ENCODE data around the gene FNBP1. TPM values are rescaled to one million over a fixed set of nuclear protein-coding genes. Genes with fewer than 3 reads are reported as not detected.

Gene FNBP1
- total and polyA plus RNA-seq, 2 experiments from 2014 or later = 19.5 to 21.0 TPM

DNA sequence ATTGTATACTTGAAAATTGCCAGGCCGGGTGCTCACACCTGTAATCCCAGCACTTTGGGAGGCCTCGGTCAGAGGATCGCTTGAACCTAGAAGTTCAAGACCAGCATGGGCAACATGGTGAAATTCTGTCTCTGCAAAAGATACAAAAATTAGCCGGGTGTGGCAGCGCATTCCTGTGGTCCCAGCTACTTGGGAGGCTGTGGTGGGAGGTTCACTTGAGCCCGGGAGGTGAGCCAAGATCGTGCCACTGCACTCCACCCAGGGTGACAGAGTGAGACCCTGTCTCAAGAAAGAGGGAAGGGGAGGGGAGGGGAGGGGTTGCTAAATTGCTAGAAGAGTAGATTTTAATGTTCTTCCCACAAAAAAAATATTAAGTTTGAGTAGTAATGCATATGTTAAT is 53.2 kb downstream of the FNBP1 start:
- Histone ChIP-seq H3K79me2 (peaks cover 35% of the 10 kb centered on the region), H3K36me3 (replicated peaks; ENCODE audit: insufficient read depth, low read depth) (no peaks in the 10 kb centered on the region), H2AFZ (no peak overlapping the region), H3K9me2 (replicated peaks; ENCODE audit: insufficient read depth) (no peaks in the 10 kb centered on the region), H3K9me3 (ENCODE audit: low read depth) (no peaks in the 10 kb centered on the region), H4K20me1 (ENCODE audit: insufficient read depth, poor library complexity, severe bottlenecking) (no peaks in the 10 kb centered on the region), H3K27me3 (no peaks in the 10 kb centered on the region), H3K4me1 (ENCODE audit: insufficient read depth) (peaks cover 12% of the 10 kb centered on the region), H3K4me3 (no peak overlapping the region), H3K27ac (no peak overlapping the region), H3K4me2 (no peak overlapping the region)
- DNase-seq (ENCODE audit: low spot score) = no peak
- no peak for TF ChIP-seq EZH2 (IDR thresholded peaks at IDR 0.05; ENCODE audit: borderline replicate concordance)
- no peak for TF ChIP-seq EZH2phosphoT487 (IDR thresholded peaks at IDR 0.05; ENCODE audit: low read depth, severe bottlenecking, unreplicated experiment)
- TF ChIP-seq, protein P1, sequence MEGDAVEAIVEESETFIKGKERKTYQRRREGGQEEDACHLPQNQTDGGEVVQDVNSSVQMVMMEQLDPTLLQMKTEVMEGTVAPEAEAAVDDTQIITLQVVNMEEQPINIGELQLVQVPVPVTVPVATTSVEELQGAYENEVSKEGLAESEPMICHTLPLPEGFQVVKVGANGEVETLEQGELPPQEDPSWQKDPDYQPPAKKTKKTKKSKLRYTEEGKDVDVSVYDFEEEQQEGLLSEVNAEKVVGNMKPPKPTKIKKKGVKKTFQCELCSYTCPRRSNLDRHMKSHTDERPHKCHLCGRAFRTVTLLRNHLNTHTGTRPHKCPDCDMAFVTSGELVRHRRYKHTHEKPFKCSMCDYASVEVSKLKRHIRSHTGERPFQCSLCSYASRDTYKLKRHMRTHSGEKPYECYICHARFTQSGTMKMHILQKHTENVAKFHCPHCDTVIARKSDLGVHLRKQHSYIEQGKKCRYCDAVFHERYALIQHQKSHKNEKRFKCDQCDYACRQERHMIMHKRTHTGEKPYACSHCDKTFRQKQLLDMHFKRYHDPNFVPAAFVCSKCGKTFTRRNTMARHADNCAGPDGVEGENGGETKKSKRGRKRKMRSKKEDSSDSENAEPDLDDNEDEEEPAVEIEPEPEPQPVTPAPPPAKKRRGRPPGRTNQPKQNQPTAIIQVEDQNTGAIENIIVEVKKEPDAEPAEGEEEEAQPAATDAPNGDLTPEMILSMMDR (IDR thresholded peaks at IDR 0.05; ENCODE audit: poor library complexity) = no peak
- 82% methylated on average over 7 of the region's 7 CpGs for WGBS (ENCODE audit: low lambda C conversion rate, missing lambda C conversion rate)

- Histone ChIP-seq H3K4me1 (ENCODE audit: insufficient read depth) (peaks cover 12% of the 10 kb centered on the region), H3K27me3 (no peaks in the 10 kb centered on the region), H2AFZ (no peak overlapping the region), H3K27ac (no peak overlapping the region), H3K9me3 (ENCODE audit: low read depth) (no peaks in the 10 kb centered on the region), H4K20me1 (ENCODE audit: insufficient read depth, poor library complexity, severe bottlenecking) (no peaks in the 10 kb centered on the region), H3K79me2 (peaks cover 36% of the 10 kb centered on the region), H3K4me2 (no peak overlapping the region), H3K9me2 (replicated peaks; ENCODE audit: insufficient read depth) (no peaks in the 10 kb centered on the region), H3K4me3 (no peak overlapping the region), H3K36me3 (replicated peaks; ENCODE audit: insufficient read depth, low read depth) (no peaks in the 10 kb centered on the region)
- no peak for DNase-seq (ENCODE audit: low spot score)
- WGBS (ENCODE audit: low lambda C conversion rate, missing lambda C conversion rate) = 91% methylated on average over 3 of the region's 3 CpGs
- no peak for TF ChIP-seq EZH2 (IDR thresholded peaks at IDR 0.05; ENCODE audit: borderline replicate concordance)
- TF ChIP-seq, protein P1 (IDR thresholded peaks at IDR 0.05; ENCODE audit: poor library complexity) = no peak
- TF ChIP-seq EZH2phosphoT487 (IDR thresholded peaks at IDR 0.05; ENCODE audit: low read depth, severe bottlenecking, unreplicated experiment) = no peak
Observed at GRCh38 chr9:129989362-129989708, 53.7 kb downstream of the FNBP1 start.

DNA sequence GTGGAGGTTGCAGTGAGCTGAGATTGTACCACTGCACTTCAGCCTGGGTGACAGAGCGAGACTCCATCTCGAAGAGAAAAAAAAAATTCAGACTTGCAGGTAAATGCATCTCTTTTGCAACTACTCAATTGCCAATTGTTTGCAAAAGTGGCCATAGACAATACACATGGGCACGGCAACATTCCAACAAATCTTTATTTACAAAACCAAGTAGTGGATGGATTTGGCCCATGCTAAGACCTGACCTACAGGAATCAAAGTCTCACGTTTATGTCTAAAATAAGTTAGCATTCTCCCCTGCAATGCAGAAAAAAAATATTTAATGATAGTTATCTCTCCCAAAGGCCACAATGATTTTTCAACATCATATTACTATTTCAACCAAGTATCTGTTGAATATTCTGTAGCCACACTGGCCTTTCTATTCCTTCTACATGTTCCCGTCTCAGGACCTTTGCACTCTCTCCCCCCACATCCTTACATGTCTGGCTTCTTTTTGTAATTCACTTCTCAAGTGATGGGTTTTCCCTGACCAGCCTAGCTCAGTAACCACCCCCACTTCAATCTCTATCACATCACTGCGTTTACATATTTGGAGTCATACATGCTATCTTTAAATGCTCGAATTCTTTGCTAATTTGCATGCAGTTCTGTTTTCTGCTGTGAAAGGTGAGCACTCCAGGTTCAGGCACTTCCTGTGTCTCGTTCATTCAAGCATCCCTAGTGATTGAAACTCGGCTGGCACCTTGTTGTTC is 54.2 kb downstream of the FNBP1 start:
- TF ChIP-seq EZH2phosphoT487 (IDR thresholded peaks at IDR 0.05; ENCODE audit: low read depth, severe bottlenecking, unreplicated experiment) (no peak), EZH2 (IDR thresholded peaks at IDR 0.05; ENCODE audit: borderline replicate concordance) (no peak)
- TF ChIP-seq, protein P1 (IDR thresholded peaks at IDR 0.05; ENCODE audit: poor library complexity) = no peak
- DNase-seq (ENCODE audit: low spot score) = no peak
- Histone ChIP-seq H3K4me1 (ENCODE audit: insufficient read depth) (peaks cover 12% of the 10 kb centered on the region), H3K36me3 (replicated peaks; ENCODE audit: insufficient read depth, low read depth) (no peaks in the 10 kb centered on the region), H3K9me3 (ENCODE audit: low read depth) (no peaks in the 10 kb centered on the region), H3K9me2 (replicated peaks; ENCODE audit: insufficient read depth) (no peaks in the 10 kb centered on the region), H3K4me2 (no peak overlapping the region), H3K4me3 (no peak overlapping the region), H2AFZ (no peak overlapping the region), H4K20me1 (ENCODE audit: insufficient read depth, poor library complexity, severe bottlenecking) (no peaks in the 10 kb centered on the region), H3K27ac (no peak overlapping the region), H3K79me2 (peaks cover 41% of the 10 kb centered on the region), H3K27me3 (no peaks in the 10 kb centered on the region)
- WGBS (ENCODE audit: low lambda C conversion rate, missing lambda C conversion rate) = 82% methylated on average over 9 of the region's 9 CpGs

All from hepatocyte (in vitro differentiated cells).